Panc1 (cell line): ENCODE measurements around the gene VAV3.

ENCODE experiments used
- CTCF ChIP-seq: fragments of 450-650 bp; IDR thresholded peaks from 2 replicates; pipeline ENCODE4 v1.5.1; 2017; ENCODE audit warnings: mild to moderate bottlenecking
- POLR2AphosphoS5 ChIP-seq: IDR thresholded peaks from 2 replicates; pipeline ENCODE4 v1.6.1; 2012; ENCODE audit warnings: mild to moderate bottlenecking, low read depth, low read length, moderate library complexity
- SIN3A ChIP-seq: IDR thresholded peaks from 2 replicates; pipeline ENCODE4 v1.6.1; 2012; ENCODE audit warnings: low read depth, mild to moderate bottlenecking, low read length, moderate library complexity, borderline replicate concordance; ENCODE audit not compliant: insufficient read depth
- TCF7L2 ChIP-seq: IDR thresholded peaks from 2 replicates; pipeline ENCODE4 v1.6.1; 2011; ENCODE audit warnings: mild to moderate bottlenecking, low read depth, low read length, inconsistent platforms

- TF ChIP-seq TCF7L2 (no peak), CTCF (no peak), POLR2AphosphoS5 (no peak), SIN3A (no peak)
These were observed 64.7 kb downstream of the VAV3 start for GRCh38 chr1:107900090-107900945.
